GM23338 (cell line): Measurements from ENCODE around the gene APOBEC3B.

Source experiments
- EZH2 ChIP-seq: fragments of 200-600 bp; sonication (generic); IDR thresholded peaks from one replicate; pipeline ENCODE4 v1.8.0; 2017; ENCODE audit warnings: antibody characterized with exemption, mild to moderate bottlenecking, low read depth; ENCODE audit not compliant: unreplicated experiment
- JUNB ChIP-seq: IDR thresholded peaks from one replicate; pipeline ENCODE4 v1.6.1; 2016; ENCODE audit warnings: antibody characterized with exemption; ENCODE audit not compliant: unreplicated experiment
- NANOG ChIP-seq: IDR thresholded peaks from 2 replicates; pipeline ENCODE4 v1.6.1; 2016; ENCODE audit warnings: antibody characterized with exemption, borderline replicate concordance
- POLR2AphosphoS5 ChIP-seq: IDR thresholded peaks from 2 replicates; pipeline ENCODE4 v1.6.1; 2016; ENCODE audit warnings: antibody characterized with exemption, low read depth
- REST ChIP-seq: IDR thresholded peaks from one replicate; pipeline ENCODE4 v1.6.1; 2018; ENCODE audit warnings: antibody characterized with exemption; ENCODE audit not compliant: unreplicated experiment
- TF ChIP-seq, protein P1 (sequence below), 2 experiments: fragments of 200-600 bp in 1 of 2; sonication (generic) in 1 of 2; conservative IDR thresholded peaks; 2 replicates each; pipeline versions ENCODE4 v1.5.1 to v1.6.1; 2016 to 2017; ENCODE audit warnings: antibody characterized with exemption in 2 of 2, low read depth in 2 of 2, mild to moderate bottlenecking in 2 of 2, moderate library complexity in 1 of 2
- TF ChIP-seq, protein P2 (sequence below): fragments of 250-450 bp; sonication (Bioruptor Pico); IDR thresholded peaks from 2 replicates; pipeline ENCODE4 v1.5.0; 2020; ENCODE audit warnings: mild to moderate bottlenecking, moderate library complexity

GRCh38 chr22:38949889-38950405 lies 32.2 kb upstream of the APOBEC3B start:
- no peak for TF ChIP-seq POLR2AphosphoS5
- TF ChIP-seq, protein P1, sequence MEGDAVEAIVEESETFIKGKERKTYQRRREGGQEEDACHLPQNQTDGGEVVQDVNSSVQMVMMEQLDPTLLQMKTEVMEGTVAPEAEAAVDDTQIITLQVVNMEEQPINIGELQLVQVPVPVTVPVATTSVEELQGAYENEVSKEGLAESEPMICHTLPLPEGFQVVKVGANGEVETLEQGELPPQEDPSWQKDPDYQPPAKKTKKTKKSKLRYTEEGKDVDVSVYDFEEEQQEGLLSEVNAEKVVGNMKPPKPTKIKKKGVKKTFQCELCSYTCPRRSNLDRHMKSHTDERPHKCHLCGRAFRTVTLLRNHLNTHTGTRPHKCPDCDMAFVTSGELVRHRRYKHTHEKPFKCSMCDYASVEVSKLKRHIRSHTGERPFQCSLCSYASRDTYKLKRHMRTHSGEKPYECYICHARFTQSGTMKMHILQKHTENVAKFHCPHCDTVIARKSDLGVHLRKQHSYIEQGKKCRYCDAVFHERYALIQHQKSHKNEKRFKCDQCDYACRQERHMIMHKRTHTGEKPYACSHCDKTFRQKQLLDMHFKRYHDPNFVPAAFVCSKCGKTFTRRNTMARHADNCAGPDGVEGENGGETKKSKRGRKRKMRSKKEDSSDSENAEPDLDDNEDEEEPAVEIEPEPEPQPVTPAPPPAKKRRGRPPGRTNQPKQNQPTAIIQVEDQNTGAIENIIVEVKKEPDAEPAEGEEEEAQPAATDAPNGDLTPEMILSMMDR (conservative IDR thresholded peaks at IDR 0.05; ENCODE audit: low read depth in 2 of 2) = no peak
- no peak for TF ChIP-seq EZH2
- no peak for TF ChIP-seq NANOG
- no peak for TF ChIP-seq JUNB
- no peak for TF ChIP-seq REST
- TF ChIP-seq, protein P2, sequence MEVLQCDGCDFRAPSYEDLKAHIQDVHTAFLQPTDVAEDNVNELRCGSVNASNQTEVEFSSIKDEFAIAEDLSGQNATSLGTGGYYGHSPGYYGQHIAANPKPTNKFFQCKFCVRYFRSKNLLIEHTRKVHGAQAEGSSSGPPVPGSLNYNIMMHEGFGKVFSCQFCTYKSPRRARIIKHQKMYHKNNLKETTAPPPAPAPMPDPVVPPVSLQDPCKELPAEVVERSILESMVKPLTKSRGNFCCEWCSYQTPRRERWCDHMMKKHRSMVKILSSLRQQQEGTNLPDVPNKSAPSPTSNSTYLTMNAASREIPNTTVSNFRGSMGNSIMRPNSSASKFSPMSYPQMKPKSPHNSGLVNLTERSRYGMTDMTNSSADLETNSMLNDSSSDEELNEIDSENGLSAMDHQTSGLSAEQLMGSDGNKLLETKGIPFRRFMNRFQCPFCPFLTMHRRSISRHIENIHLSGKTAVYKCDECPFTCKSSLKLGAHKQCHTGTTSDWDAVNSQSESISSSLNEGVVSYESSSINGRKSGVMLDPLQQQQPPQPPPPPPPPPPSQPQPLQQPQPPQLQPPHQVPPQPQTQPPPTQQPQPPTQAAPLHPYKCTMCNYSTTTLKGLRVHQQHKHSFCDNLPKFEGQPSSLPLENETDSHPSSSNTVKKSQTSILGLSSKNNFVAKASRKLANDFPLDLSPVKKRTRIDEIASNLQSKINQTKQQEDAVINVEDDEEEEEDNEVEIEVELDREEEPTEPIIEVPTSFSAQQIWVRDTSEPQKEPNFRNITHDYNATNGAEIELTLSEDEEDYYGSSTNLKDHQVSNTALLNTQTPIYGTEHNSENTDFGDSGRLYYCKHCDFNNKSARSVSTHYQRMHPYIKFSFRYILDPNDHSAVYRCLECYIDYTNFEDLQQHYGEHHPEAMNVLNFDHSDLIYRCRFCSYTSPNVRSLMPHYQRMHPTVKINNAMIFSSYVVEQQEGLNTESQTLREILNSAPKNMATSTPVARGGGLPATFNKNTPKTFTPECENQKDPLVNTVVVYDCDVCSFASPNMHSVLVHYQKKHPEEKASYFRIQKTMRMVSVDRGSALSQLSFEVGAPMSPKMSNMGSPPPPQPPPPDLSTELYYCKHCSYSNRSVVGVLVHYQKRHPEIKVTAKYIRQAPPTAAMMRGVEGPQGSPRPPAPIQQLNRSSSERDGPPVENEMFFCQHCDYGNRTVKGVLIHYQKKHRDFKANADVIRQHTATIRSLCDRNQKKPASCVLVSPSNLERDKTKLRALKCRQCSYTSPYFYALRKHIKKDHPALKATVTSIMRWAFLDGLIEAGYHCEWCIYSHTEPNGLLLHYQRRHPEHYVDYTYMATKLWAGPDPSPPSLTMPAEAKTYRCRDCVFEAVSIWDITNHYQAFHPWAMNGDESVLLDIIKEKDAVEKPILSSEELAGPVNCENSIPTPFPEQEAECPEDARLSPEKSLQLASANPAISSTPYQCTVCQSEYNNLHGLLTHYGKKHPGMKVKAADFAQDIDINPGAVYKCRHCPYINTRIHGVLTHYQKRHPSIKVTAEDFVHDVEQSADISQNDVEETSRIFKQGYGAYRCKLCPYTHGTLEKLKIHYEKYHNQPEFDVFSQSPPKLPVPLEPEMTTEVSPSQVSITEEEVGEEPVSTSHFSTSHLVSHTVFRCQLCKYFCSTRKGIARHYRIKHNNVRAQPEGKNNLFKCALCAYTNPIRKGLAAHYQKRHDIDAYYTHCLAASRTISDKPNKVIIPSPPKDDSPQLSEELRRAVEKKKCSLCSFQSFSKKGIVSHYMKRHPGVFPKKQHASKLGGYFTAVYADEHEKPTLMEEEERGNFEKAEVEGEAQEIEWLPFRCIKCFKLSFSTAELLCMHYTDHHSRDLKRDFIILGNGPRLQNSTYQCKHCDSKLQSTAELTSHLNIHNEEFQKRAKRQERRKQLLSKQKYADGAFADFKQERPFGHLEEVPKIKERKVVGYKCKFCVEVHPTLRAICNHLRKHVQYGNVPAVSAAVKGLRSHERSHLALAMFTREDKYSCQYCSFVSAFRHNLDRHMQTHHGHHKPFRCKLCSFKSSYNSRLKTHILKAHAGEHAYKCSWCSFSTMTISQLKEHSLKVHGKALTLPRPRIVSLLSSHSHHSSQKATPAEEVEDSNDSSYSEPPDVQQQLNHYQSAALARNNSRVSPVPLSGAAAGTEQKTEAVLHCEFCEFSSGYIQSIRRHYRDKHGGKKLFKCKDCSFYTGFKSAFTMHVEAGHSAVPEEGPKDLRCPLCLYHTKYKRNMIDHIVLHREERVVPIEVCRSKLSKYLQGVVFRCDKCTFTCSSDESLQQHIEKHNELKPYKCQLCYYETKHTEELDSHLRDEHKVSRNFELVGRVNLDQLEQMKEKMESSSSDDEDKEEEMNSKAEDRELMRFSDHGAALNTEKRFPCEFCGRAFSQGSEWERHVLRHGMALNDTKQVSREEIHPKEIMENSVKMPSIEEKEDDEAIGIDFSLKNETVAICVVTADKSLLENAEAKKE (CRISPR knock-in tag) = no peak
